ENCODE results near the gene SMIM12.

Gene SMIM12

DNA sequence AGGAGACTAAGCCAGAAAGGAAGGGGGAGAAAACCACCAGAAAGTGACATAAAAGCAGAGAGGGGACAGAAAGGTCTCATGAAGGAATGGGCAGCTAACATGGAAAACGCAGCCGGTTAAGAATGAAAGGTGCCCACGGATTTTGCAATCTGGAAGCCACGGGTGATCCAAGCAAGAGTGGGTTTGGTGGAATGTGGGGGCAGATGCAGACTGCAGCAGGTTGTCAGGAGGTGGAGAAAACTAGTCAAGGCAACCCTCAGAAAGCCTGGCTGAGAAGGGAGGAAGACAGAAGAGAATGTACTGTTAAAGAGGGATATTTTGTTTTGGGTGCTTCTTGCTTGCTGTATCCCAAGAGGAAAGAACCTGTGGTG is 12.6 kb upstream of the SMIM12 start:
- DNase-seq, result no peak

DNA sequence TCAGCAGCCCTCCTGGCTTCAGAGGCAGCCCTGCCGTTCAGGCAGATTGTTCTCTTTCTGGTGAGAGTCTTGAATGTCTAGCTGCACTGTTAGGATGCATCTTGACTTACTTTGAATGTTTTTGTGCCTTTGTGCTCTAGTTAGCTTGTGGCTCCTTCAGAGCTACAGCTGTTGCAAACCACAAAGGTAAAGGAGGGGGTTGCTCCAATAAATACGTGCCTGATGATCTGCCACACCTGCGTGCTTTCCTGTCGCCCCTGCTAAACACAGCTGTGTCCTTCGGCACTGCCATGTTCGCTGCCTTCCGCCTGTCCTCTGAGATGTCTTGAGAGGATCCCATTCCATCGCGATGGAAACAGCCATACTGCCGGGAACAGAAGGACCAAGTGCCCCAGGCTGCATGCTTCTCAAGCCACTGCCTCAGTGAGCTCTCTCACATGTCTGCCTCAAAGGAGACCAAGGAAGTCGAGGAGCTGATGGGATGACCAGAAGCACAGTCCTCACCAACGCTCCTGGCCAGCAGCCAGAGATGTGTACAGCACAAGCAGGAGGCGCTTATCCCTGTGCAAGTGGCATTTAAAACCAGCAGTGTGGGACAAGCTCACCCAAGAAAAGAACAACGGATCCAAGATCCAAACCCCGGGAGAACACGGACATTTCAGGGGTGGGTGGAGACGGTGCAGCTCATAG is 12.0 kb upstream of the SMIM12 start:
- DNase-seq, result no peak

- DNase-seq, result no peak
Observed at GRCh38 chr1:34870395-34870794, 10.8 kb upstream of the SMIM12 start.

GRCh38 chr1:34869760-34870159 is 10.2 kb upstream of the SMIM12 start:
- no peak for DNase-seq

- no peak for DNase-seq
Observed at GRCh38 chr1:34868230-34869049, 8.9 kb upstream of the SMIM12 start.

DNA sequence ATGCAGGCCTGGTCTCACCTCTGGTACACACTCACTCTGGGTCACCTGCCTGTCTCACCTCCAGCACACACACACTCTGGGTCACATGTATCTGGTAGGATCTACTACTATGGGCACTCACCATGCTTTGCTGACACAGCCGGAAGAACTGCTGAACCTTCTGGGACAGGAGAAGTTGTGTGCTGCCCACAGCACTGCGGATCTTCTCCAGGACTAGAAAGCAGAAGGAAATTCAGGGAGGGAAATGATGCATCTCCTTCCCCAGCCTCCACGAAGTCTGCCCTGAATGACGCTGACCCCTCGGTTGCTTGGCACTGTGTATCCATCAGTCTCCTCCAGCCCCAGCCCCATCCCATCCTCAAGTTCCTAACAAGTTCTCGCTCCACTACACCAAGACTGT is 7.9 kb upstream of the SMIM12 start:
- no peak for DNase-seq

DNA sequence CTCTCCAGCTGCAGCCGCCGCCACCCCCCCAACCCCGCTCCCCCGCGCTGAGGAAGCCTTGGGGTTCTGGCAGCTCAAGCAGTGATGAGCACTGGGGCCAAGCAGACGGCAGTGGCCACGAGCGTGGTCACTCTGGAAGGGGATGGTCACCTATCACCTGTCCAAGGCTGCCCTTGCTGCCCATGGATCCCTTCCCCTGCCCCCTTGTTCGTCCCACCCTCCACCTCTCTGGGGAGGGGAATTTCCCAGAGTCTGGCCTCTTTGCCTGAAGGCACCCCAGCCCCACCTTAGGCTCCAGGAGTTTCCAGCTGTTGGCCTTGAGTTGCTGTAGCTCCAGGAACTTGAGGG is 7.2 kb upstream of the SMIM12 start:
- DNase-seq, result no peak

- DNase-seq, result peak; percentile 80 to 92 (median 85)
Observed at GRCh38 chr1:34865981-34866761, 6.6 kb upstream of the SMIM12 start.

DNA sequence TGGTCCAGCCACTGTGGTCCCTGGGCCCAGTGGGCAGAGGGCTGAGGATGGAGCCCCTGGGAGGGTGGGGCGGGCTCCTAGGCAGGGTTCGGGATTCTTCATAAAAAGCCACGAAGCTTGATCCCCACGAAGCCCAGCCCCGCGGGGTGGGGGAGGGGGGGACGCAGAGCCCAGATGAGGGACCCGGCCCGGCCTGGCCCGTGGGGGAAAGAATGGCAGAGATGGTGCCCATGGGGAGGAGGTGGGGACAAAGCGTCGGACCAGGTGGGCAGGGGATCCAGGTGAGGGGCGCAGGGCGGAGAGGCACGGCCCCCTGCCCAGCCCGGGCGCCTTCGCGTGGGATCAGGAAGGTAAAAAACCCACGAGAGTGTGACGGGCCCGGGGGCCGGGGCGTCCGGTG is 6.0 kb upstream of the SMIM12 start:
- no peak for DNase-seq

GRCh38 chr1:34864759-34865158 is 5.2 kb upstream of the SMIM12 start:
- no peak for DNase-seq

- no peak for DNase-seq
Observed at GRCh38 chr1:34863501-34863900, 4.0 kb upstream of the SMIM12 start.

DNA sequence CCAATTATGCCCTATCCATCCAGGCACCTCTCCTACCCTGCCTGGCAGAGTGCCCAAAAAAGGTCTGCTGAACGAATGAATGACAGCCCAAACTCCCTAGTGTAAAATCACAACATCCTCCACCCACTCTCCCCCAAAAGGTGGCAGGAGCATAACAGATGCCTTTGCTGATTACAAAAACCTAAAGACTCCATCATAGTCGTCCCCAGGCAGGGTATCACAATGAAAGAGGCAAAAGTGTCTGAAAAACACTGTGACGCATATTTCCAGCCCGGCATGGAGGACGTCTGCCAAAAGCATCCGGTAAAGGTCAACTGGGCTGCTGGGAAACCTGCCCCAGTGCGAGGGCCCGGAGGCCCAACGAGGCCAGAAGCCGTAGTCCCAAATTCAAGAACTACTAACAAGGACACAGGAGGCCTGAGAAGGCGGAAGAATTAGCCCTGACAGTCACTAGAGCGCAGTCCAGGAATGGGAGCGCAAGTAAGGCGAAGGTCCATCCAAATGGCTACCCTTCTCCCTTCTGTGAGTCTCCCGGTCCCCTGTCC is 576 bp downstream of the SMIM12 start:
- DNase-seq, result peak in 4 of 5 donors; percentile 19 to 27 (median 22)

DNA sequence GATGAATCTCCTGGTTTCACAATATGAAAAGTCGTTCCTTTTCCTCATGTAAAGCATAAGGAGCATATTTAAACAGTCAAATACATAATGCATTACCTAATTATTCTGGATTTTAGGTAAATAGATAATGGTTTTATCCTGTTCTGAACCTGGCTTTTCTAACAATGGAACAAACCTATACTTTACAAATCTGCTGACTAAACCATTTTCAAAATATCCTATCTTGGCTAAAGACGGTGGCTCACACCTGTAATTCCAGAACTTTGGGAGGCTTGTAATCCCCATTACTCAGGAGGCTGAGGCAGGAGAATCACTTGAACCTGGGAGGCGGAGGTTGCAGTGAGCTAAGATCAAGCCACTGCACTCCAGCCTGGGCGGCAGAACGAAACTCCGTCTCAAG is 2.9 kb downstream of the SMIM12 start:
- DNase-seq, result no peak

DNA sequence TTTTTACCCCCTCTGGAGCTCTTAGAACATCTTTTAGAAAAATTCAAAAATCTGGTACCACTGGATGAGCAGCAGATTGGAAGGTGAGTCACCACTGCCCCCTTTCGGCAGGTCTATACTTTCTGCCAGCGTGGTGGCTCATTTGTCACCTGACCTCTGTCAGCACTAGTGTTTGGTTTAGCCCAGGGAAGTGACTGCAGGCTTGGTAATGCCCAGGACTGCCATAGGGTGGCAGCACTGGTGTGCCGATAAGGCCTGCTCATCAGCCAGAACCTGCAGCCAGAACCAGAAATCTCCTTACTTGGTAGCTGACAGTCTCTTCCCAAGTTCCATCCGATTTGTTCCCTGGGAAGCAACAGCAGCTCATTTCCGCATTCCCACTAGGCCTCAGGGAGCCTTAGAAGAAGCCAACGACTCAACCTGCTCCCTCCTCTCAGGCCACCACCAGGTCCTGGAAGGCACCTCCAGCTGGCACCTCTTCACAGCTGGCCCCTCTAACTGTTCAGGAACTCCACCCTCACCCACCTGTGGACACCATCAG is 6.8 kb downstream of the SMIM12 start:
- peak; percentile 74 to 92 (median 85) for DNase-seq

DNA sequence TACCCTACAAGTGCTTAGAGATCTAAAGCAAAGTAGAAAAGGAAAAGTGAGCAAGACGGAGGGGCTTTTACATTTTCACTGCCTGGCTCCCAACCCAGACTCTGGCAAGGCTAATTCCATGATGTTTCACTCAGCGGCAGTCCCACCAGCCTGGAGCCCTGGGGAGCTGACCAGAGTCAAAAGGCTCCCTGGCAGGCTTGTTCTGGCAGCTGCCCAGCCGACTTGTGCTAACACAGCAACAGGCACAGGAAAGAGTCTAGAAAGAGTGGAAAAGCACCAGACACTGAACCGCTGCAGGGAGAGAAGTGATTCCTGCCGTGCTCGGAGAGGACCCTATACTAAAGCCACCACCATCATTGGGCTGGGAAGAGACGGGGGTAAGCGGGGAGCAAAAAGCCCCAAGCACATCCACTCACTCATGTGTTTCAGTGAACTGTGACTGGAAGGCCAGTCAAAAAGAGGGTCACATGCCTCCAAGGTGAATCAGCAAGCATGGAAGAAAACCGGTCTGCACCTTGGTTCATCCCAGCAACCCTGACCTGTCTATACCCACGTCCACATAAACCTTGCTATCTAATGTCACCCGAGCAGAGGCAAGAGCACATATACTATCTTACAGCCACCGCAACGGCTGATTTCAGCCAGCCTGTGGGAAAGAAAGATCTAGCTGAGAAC is 8.0 kb downstream of the SMIM12 start:
- no peak for DNase-seq

DNA sequence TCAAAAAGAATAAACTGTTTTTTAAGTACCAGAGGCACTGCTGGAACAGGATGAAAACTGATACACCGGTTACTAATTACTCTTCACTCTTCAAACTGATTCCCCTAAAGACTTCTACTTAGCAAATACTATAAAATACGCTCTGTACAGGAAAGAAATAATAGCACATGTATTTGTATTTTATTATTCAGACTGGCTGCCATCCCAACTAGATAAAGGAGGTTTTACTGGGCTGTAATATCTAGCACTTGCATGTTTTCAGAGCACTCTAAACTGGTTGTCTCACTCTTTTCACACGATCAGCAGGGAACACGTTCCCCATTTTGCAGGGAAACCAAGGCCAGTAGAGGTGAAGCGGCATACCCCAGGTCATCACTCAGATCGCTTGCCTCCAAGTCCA is 9.2 kb downstream of the SMIM12 start:
- DNase-seq, result no peak

- no peak for DNase-seq
Observed at GRCh38 chr1:34847094-34847493, 12.5 kb downstream of the SMIM12 start.

DNA sequence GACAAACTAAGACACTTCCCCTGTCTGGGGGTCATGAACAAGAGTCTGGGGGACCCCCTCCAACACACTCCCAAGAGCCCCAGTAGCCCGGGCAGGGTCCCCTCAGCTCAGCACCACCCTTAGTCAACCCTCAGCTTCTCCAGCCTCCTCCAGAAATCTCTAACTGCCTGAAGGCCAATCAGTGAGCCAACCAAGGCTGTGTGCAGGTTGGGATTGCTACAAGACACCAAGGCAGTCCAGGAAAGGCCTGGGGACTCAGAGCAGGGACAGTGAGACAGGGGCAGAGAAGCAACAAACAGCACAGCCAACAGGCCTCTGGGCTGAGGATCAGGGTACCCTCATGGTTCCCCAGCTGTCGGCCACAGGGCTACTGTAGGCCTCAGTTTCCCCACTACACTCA is 13.3 kb downstream of the SMIM12 start:
- no peak for DNase-seq

DNA sequence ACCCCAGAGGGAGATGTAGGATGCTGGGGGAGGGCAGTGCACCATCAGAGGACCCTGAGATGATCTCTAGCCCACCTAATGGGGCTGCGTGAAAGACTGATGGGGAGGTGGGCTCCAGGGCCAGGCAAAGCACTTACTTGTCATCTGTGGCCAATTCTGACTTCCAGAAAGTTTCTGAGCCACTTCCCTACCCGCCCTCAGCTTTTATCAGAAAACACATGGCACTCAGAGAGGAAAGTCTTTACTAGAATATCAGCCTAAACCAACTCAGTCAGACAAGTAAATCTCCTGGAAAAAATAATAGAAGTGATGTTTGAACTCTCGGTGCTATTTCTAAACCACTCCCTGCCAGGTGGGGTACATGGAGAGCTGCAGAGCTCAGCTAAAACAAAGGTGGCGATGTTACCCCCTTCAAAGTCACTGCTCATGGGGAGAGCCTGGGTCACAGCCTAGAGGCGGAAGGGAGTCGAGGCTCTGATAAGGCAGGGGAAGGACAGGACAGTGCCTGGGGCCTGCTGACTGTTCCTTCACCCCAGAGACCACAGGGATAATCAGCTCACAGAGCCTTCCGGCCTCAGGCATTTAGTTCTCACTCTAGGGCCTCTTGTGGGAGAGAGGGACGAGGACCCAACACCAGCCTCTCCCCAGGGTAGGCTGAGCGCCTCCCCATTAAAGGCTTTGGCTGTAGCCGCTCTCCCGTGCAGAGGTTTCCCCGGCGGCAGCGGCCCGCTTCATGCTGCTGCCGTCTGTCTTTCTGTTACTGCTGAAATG is 14.2 kb downstream of the SMIM12 start:
- DNase-seq, result no peak

DNA sequence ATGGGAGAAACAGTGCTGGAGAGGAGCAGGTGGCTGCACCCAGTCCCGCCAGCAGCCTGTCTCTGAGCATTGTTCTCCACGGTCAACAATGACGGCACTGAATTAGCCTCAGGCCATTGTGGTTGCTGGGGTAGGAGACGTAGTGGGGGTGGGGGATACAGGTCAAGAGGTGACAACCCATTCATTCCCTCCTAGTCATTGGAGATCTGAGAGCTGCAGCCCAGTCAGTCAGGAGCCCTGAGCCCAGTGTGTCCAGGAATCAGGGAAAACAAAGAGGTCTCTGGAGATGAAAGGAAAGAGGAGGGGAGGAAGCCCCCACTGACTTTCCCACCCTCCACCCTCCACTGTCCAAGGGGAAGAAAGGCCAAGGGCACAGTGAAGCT is 15.3 kb downstream of the SMIM12 start:
- no peak for DNase-seq

GRCh38 chr1:34843392-34844251 is 15.9 kb downstream of the SMIM12 start:
- DNase-seq, result no peak

All from T-helper 1 cell (primary cell).